Mucosa of rectum (tissue), 2 donors: ENCODE data around the gene CRYBG1.

Experiments used
- H3K27ac ChIP-seq, 2 donors: one replicate each; pipeline ENCODE4 v1.7.0; 2013; ENCODE audit warnings: inconsistent platforms in 2 of 2, low read depth in 2 of 2, low read length in 2 of 2
- H3K27me3 ChIP-seq, 2 donors: one replicate each; pipeline ENCODE4 v1.7.0; 2013; ENCODE audit warnings: low read length in 2 of 2; ENCODE audit not compliant: control insufficient read depth in 2 of 2, insufficient read depth in 2 of 2
- H3K36me3 ChIP-seq, 2 donors: one replicate each; pipeline ENCODE4 v1.7.0; 2013; ENCODE audit warnings: low read length in 2 of 2; ENCODE audit not compliant: control insufficient read depth in 2 of 2, insufficient read depth in 2 of 2
- H3K4me1 ChIP-seq, 2 donors: one replicate each; pipeline ENCODE4 v1.7.0; 2013; ENCODE audit warnings: low read length in 2 of 2, mild to moderate bottlenecking in 1 of 2; ENCODE audit not compliant: control insufficient read depth in 2 of 2, insufficient read depth in 2 of 2
- H3K4me3 ChIP-seq, 2 donors: one replicate each; pipeline ENCODE4 v1.7.0; 2013; ENCODE audit warnings: low read length in 2 of 2
- H3K9ac ChIP-seq, 2 donors: one replicate each; pipeline ENCODE4 v1.7.0; 2013; ENCODE audit warnings: low read length in 2 of 2, low read depth in 1 of 2, mild to moderate bottlenecking in 1 of 2
- H3K9me3 ChIP-seq, 2 donors: one replicate each; pipeline ENCODE4 v1.7.0; 2013; ENCODE audit warnings: low read length in 2 of 2; ENCODE audit not compliant: control insufficient read depth in 2 of 2
- donor health status: healthy.
- donor health status: Normal muscosa, but diverticular disease.

The CRYBG1 gene

DNA sequence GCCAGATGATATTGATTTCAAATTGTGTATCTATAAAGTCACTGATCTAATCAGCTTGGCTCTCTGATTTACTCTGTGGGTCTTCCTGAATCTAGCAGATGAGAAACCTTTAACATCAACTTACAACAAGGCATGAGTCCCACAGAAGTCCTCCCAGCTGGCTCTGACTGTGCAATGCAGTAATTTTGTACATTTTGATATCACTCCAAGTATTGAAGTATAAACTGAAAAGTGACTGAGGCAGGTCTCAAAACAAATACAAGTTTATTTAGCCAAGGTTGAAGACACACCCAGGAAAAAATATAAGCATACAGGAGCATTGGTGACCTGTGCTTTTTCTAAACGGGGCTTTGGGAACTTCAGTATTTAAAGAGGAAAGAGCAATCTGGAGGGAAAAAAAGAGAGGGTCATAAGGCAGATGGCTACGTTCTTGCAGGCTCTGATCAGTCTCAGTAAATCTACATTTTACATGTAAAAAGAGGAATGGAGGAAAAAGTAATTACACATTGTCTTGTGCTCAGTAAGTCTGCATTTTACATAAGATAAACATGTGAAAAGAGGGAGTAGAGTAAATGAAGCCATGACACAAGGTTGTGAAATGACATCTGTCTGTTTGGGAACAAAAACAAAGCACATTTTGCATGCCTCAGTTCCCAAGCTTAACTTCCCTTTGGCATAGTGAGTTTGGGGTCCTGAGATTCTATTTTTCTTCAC, 59.5 kb downstream of the CRYBG1 start:
- Histone ChIP-seq H3K9me3 (no peaks in the 10 kb centered on the region), H3K4me3 (no peak overlapping the region), H3K27me3 (no peaks in the 10 kb centered on the region), H3K27ac (no peak overlapping the region), H3K36me3 (no peaks in the 10 kb centered on the region), H3K9ac (no peak overlapping the region), H3K4me1 (peaks cover 3% of the 10 kb centered on the region in 2 donors)

DNA sequence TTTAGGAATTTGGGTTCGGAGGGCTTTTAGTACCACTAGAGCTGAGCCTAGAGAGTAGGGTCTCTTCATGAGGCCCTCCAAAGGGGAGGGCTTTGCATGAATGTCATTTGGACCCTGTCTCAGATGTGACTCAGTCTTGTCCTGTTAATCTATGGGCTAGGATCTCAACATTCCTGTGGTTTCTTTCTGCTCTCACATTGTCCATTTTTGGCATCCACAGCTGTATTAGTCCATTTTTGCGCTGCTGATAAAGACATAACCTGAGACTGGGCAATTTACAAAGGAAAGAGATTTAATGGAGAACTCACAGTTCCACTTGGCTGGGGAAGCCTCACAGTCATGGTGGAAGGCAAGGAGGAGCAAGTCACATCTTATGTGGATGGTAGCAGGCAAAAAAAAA, 61.0 kb downstream of the CRYBG1 start:
- Histone ChIP-seq H3K4me1 (peaks cover 3% of the 10 kb centered on the region in 2 donors), H3K27me3 (no peaks in the 10 kb centered on the region), H3K9me3 (no peaks in the 10 kb centered on the region), H3K27ac (no peak overlapping the region), H3K36me3 (no peaks in the 10 kb centered on the region), H3K9ac (no peak overlapping the region), H3K4me3 (no peak overlapping the region)

DNA sequence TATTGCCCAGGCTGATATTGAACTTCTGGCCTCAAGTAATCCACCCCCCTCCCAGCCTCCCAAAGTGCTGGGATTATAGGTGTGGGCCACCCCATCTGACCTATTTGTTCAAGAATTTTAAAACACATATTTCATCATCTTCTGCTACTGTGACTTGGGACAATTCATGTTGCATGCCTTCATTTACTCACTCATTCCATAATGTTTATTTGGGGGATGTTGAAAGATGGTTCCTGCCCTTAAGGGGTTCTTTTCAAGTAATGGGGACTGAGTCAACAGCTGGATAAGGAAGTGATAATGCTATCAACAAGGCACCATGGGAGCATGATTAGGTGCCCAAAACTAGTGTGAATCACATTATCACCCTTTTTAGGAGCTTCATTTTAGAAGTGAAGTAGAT, 62.0 kb downstream of the CRYBG1 start:
- Histone ChIP-seq H3K36me3 (no peaks in the 10 kb centered on the region), H3K4me3 (no peak overlapping the region), H3K27me3 (no peaks in the 10 kb centered on the region), H3K9ac (no peak overlapping the region), H3K4me1 (peaks cover 3% of the 10 kb centered on the region in 2 donors), H3K9me3 (no peaks in the 10 kb centered on the region), H3K27ac (no peak overlapping the region)

DNA sequence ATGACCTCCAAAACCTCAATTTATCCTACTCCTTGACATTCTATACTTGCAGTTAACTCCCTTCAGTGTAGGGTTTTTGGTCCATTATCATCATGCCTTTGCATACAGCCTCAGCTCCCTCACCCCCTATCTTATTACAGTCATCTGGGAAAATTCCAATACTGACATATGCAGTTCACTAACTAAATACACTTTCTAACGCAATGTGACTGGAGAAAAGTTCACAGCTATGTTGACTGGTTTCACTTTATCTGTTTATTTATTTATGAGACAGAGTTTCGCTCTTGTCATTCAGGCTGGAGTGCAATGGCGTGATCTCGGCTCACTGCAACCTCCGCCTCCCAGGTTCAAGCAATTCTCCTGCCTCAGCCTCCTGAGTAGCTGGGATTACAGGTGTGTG, 64.9 kb downstream of the CRYBG1 start:
- no peaks in the 10 kb centered on the region for H3K9me3 ChIP-seq

DNA sequence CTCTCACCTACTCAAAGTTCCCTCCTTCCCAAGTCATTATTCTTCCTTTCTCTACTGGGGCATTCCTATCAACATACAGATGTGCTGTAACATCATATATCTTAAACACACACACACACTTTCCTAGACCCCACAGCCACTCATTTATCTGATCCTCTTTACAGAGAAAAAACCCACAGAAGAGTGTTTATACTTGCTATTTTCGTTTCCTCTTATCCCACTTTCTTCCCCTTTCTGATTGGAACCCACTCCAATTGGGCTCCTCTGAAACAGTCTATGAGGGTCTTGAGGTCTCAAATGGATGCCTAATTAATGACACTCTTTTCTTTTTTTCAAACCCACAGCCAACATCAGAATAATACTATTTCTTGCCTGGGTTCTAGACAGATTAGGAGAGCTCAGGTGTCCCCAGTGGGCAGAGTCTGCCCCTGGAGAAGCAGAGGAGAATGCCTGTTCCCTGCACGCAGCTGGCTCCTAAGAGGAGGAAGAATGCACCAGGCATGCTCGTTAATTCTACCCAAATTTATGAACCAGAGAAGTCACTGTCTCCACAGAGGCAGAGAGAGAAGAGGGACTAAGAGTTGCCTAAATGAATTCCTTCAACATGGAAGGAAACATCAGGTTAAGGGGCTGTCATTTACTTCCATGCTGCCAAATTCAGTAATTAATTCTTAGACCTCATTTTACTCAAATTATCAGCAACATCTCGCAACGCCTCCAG, 65.9 kb downstream of the CRYBG1 start:
- Histone ChIP-seq H3K27me3 (no peaks in the 10 kb centered on the region), H3K36me3 (no peaks in the 10 kb centered on the region), H3K9me3 (no peaks in the 10 kb centered on the region), H3K4me1 (no peaks in the 10 kb centered on the region), H3K27ac (no peak overlapping the region), H3K9ac (no peak overlapping the region), H3K4me3 (no peak overlapping the region)

More for the DNA sequence above, 64.9 kb downstream of the CRYBG1 start:
- no peak overlapping the region for H3K27ac ChIP-seq
- no peaks in the 10 kb centered on the region for H3K36me3 ChIP-seq
- no peak overlapping the region for H3K9ac ChIP-seq
- H3K4me1 ChIP-seq, result no peaks in the 10 kb centered on the region
- no peaks in the 10 kb centered on the region for H3K27me3 ChIP-seq
- H3K4me3 ChIP-seq, result no peak overlapping the region

DNA sequence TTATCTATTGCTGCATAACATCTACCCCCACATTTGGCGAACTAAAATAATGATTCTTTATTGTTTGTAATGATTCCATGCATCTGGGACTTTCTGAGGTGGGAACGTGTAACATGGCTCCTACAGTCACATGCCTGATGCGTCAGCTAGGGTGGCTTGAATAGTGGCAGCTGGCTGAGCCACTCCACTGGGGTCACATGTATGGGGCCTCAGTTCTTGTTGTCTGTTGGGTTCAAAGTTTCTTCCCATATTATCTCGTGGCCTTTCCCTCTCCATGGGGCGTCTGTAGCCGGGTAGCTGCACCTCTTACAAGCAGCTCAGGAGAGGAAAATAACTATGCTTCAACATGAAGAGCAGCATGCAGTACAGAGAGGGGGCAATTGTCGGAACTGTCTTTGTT, 69.9 kb downstream of the CRYBG1 start:
- Histone ChIP-seq H3K4me1 (no peaks in the 10 kb centered on the region), H3K36me3 (no peaks in the 10 kb centered on the region), H3K27me3 (no peaks in the 10 kb centered on the region), H3K4me3 (no peak overlapping the region), H3K9ac (no peak overlapping the region), H3K9me3 (no peaks in the 10 kb centered on the region), H3K27ac (no peak overlapping the region)

DNA sequence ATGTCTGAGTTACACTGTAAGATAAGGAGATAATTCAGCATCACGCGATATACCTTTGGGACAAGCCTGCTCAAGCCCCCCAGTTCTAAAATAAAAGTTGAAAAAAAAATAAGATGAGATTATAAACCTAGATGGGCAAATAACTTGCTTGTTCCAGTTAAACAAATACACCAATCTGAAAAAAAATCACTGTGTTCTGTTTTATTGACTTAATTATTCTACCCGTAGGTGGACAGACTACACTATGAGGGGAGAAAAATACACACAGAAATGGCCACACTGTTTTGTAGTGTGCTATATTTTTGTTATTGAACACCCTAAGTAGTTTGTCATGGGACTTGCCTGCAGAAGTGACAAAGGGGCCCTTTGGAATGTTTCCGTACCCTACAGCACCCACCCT, 70.9 kb downstream of the CRYBG1 start:
- no peaks in the 10 kb centered on the region for H3K9me3 ChIP-seq
- H3K4me3 ChIP-seq, result no peak overlapping the region
- H3K4me1 ChIP-seq, result no peaks in the 10 kb centered on the region
- H3K36me3 ChIP-seq, result no peaks in the 10 kb centered on the region
- H3K27ac ChIP-seq, result no peak overlapping the region
- H3K9ac ChIP-seq, result no peak overlapping the region
- no peaks in the 10 kb centered on the region for H3K27me3 ChIP-seq

DNA sequence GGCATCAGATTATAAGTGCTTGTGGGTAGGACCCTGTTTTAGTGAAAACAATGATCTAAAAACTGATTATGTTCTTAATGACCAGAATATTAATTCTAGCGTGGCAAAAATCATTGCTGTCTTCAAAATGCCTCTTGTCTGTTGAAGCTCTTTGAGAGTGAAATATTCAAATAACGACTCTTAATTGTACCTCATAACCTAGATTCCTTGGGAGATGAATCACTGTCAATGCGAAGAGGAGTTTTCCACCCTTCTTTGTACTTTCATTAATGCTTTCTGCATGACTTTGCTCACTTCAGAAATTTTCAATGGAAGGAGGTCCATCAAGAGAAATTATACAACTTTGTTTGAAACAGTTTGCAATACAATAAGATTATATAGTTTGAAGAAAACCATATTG, 71.5 kb downstream of the CRYBG1 start:
- Histone ChIP-seq H3K4me1 (no peaks in the 10 kb centered on the region), H3K27me3 (no peaks in the 10 kb centered on the region), H3K27ac (no peak overlapping the region), H3K9me3 (no peaks in the 10 kb centered on the region), H3K36me3 (no peaks in the 10 kb centered on the region), H3K4me3 (no peak overlapping the region), H3K9ac (no peak overlapping the region)

DNA sequence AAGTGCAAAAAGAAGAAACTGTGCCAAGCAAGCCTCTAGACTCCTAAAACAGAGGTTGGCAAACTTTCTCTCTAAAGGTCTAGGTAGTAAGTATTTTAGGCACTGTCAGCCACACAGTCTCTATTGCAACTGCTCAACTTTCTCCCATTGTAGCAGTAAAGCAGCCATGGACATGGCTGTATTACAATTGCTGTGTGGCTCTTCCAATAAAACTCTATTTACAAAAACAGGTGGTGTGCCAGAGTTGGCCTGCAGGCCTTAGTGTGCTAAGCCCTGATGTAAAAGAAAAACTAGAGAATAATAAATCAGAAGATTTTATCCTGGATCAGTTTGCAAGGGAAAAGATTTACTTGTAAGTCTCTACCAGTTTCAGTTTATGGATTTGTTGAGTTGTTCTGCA, 74.0 kb downstream of the CRYBG1 start:
- Histone ChIP-seq H3K27me3 (no peaks in the 10 kb centered on the region), H3K9me3 (no peaks in the 10 kb centered on the region), H3K4me1 (no peaks in the 10 kb centered on the region), H3K36me3 (no peaks in the 10 kb centered on the region), H3K27ac (no peak overlapping the region), H3K4me3 (no peak overlapping the region), H3K9ac (no peak overlapping the region)

DNA sequence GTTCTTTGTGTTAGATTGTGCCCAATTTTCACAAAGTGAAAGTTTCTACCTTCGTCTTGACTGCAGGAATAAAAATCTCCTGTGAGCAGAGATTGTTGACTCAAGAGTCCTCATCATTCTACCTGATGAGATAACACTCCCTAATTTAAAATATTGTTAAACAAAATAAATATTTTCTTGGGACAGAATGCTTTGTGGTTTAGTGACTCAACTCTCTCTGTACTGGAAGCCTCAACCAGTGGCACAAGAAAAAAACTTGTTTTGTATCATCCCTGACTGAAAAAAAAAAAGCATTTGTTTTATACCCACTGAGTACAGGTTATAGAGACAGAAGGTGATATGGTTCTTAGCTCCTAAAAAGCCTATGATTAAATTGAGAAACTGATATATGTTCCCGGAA, 78.9 kb downstream of the CRYBG1 start:
- Histone ChIP-seq H3K9ac (no peak overlapping the region), H3K27ac (no peak overlapping the region), H3K9me3 (no peaks in the 10 kb centered on the region), H3K4me3 (no peak overlapping the region), H3K27me3 (no peaks in the 10 kb centered on the region), H3K36me3 (no peaks in the 10 kb centered on the region), H3K4me1 (no peaks in the 10 kb centered on the region)
